GM18519 (cell line): ENCODE measurements around the gene MAP1B.

Source experiments
- ATAC-seq: cut with Tn5 transposase; IDR thresholded peaks from one replicate; pipeline ENCODE4 v1.9.1; 2021; ENCODE audit warnings: mild to moderate bottlenecking, moderate library complexity; ENCODE audit not compliant: unreplicated experiment, low FRiP score

MAP1B gene

DNA sequence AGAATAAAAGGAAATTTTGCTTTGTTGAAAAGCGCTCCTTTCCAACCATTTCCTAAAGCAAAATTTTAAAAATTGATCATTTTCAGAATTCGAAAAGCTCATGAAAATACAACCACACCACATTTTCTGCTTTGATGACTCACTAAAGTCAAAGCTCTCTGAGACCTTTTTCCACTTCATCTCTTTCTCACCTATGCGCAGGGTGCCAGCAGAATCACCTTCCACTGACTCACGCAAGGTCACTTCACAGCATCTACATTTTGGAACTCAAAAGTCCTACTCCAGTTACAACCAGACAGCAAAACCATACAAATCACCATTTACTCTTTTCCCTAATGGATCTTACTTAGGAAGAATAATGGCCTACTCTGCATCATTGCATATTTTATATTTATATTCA is 106.2 kb downstream of the MAP1B start:
- no peak for ATAC-seq

GRCh38 chr5:72214168-72214567 is 106.9 kb downstream of the MAP1B start:
- no peak for ATAC-seq

DNA sequence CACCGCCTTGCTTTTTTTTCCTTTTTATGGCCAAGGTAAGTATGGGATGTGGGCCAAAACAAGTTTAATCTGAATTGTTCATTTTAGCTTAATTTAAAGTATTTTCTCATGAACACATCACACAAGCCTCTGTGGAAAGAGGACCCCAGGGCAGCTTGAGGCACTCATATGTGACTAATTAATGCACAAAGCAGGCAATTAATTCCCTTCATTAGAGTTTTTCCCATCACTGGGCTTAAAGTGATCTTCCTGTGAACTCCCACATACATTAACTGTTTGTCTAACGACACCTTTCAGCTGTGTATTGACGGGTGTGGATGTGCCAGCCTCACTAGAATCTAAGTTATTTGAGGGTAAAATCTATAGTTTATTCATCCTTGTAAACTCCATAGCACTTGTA is 109.5 kb downstream of the MAP1B start:
- no peak for ATAC-seq

DNA sequence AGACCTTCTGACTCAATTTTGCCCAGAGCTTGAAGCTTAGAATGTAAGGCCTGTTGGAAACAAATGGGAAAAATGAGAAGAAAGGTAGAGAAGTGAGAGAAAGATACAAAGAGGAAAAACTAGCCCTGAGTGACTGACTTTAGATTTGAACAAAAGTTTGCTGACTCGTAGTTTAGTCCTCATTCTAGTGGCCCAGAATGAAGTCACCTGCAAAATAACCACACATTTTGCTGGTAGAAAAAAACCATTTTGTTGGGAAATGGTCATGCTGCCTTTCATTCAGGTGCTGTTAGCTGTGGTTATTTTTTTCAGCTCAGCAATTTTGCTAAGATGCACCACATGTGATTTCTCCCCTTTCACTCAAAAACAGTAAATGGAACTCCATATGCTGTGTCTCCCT is 113.8 kb downstream of the MAP1B start:
- no peak for ATAC-seq

DNA sequence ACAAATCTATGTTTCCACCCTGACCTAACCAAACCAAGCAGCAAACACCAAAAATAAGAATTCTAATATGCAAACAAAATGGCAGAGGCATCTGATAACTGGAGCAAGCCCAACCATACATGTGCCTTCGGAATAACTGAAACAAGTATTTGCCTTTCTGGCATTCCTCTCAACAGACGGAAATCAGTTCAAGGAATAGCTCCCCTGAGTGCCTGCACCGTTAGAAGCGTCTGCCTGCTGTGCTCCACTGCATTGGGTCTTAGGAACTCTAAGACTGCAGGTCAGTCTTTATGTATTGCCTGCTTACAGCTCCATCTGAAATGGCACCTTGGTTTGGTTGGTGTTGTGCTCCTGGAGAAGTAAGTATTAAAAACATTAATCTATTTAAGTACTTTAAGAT is 114.3 kb downstream of the MAP1B start:
- ATAC-seq: no peak

DNA sequence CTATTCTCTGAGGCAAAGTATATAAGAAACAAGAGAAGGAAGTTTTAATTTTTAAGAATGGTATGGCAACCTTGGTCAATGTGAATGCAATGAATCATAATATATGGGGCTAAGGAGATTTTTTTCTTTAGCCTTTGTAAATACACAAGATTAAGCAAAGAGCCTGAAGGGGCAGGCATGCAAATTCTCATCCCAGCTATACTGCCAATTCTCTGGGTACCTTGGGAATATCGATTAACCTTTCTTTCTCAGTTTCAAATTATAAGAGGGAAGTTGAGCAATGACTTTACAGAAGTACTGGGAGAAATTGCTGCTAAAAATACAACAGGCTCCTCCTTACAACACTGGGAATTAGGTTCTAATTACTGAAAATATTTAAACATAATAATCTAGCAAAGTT is 115.2 kb downstream of the MAP1B start:
- ATAC-seq: no peak

DNA sequence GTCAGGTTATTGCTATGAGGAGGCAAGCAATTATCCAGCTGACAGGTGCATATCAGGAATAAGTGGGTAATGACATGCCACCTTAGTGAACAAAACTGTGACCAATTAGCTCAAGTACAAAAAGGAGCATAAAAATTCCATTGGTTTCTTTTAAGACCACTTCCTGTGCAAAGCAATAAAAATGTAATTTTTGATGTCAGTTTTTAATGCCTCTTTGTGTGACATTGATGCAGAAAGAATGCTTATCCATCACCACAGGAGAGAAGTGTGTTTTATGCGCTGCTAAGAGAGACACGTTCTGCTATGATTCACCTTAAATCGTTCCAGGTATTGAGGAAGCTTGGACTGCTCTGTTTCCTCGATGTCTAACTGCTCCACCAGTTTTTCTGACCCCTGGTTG is 116.1 kb downstream of the MAP1B start:
- ATAC-seq: no peak

DNA sequence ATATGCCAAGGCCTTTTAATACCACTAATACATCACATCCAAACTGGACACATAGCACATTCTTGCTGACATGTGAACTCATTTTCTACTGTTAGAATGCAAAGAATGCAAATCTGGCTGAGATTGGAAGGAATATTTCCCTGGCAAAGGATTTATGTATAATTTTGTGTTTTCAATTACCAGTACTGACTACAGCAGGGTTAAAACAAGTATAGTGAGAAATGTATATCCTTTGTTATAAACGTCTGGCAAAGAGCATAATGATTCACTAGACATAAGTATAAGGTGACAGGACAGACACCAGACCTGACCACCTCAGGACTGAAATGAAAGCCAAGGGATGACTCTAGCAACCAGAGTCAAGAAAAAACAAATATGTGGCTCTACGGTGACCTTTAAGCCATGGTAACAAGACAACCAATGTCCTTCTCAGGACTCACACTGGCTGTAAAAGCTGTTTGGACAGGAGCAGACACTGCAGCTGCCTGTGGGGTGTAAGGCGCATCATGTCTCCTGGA is 117.7 kb downstream of the MAP1B start:
- no peak for ATAC-seq

DNA sequence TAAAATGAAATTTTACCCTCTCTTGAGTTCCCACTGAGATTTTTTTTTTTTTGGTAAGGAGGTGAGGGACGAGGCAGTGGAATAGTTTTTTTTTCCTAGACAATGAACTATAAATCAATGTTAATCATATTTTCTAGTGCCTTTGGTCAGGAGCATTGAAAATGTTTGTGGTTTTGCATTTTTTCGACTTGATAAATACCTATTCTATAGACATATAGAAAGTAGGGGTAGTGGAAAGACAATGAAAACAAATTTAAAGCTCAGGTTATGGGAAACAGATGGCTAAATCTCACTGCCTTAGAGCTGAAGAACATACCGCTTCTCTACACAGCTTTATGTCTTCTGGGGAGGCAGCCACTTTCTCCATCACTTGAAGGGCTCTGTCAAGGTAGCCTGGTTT is 118.5 kb downstream of the MAP1B start:
- no peak for ATAC-seq

DNA sequence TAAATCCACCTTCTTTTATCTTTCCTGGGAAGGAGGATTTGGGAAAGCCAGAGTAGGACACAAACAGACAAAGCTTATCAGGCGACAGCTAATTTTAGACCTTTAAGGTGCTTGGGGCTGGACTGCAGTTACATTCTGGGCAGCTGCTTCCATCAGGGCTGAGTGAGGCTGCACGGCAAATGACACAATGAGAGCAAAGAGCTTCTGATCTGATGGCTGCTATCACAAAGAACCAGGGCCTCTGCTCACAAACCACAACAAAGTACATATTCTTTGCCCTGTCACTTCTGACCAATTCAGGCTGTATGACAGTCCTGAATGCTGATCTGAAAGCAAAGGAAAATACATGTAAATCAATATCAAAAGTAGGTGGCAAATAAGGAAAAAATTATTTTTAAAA is 119.7 kb downstream of the MAP1B start:
- no peak for ATAC-seq

GRCh38 chr5:72228960-72229359 is 121.7 kb downstream of the MAP1B start:
- no peak for ATAC-seq

- no peak for ATAC-seq
Observed at GRCh38 chr5:72231991-72232703, 124.9 kb downstream of the MAP1B start.

- no peak for ATAC-seq
Observed at GRCh38 chr5:72232838-72233237, 125.6 kb downstream of the MAP1B start.

DNA sequence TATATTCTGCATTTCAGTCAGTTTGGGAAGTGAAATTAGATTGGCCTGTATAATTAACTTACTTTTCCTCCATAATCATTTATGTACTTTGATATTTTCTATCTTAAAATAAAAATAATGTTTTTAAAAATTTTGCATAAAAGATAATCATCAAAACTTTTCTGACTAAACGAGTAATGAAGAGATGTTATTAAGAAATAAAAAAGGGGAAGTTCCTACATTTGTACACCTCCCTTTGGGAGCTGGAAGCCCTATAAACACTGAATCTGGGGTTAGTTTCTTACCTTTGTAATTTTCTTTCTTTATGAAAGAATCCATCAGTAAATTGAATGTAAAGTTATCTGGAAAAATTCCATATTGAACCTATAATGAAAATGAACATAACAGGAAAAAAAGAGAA is 126.6 kb downstream of the MAP1B start:
- no peak for ATAC-seq

GRCh38 chr5:72234265-72234700 is 127.0 kb downstream of the MAP1B start:
- ATAC-seq: peak; percentile 72

DNA sequence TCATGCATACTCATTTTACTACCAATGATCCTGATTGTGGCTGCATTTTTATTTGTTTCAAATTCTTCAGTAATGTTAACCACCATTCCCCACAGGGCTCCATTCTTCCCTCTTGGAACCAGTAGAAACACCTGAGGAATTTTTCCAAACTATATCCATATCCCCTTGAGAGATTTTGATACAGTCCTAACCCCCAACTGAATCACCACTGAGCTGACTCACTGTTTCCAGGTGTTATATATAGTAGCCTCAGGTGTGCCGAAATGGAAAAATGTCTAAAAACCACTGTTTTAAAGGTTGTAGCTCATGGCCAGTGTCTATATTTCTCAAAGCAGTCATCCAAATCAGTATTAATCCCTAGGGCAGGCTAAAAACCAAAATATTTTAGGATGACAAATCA is 127.6 kb downstream of the MAP1B start:
- ATAC-seq: no peak

DNA sequence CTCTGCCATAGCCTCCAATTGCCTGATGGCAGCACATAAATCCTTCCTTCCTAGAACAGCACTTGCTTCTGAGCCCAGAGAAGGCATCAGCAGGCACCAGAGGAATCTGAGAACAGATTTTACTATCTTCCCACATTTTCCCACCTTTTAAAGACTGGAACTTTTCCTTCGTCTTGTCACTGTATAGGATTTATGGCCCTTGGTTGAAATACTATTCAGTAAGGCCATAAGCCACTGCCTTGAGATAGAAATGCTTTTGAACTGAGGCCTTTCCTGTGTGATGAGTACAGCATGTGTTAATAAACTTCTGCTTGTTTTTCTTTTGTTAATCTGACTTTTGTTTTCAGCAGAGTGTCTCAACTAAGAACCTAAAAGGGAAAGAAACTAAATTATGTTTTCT is 128.4 kb downstream of the MAP1B start:
- no peak for ATAC-seq

DNA sequence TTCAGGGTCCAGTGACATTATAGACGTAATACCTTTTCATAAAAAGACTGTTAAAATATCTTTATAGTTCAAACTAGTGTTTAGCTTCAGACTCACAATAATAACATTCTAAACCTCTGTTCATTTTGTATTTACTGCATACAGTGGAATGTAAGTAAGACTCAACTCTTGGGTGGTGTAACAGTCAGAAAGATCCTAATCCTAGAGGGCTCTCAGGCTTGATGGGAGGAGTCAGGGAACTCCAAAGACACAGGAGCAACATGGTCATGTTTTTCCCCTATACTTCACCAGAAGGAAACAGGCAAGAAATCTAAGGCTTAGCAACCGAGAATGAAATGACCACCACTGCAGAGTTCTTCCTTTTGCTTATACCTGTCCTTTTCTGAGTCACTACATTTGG is 130.1 kb downstream of the MAP1B start:
- ATAC-seq: no peak

DNA sequence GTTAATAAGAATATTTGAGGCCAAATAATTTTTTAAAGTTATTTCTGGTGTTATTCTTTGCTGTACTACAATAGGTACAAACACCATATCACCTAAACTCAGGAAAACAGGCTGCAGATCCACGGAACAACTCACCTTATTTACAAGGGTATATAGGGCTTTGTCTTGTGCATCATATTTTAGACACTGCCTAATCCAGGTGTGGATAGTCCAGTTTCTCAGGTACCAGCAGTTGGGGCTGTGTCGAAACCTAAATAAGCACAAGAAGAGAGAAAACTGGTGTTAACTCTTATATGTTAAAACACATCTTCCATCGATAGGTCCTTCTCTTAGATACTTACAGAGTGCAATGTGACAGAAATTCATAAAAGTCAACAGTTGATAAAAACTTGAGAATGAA is 130.6 kb downstream of the MAP1B start:
- no peak for ATAC-seq

- ATAC-seq: no peak
Observed at GRCh38 chr5:72238712-72239445, 131.6 kb downstream of the MAP1B start.

DNA sequence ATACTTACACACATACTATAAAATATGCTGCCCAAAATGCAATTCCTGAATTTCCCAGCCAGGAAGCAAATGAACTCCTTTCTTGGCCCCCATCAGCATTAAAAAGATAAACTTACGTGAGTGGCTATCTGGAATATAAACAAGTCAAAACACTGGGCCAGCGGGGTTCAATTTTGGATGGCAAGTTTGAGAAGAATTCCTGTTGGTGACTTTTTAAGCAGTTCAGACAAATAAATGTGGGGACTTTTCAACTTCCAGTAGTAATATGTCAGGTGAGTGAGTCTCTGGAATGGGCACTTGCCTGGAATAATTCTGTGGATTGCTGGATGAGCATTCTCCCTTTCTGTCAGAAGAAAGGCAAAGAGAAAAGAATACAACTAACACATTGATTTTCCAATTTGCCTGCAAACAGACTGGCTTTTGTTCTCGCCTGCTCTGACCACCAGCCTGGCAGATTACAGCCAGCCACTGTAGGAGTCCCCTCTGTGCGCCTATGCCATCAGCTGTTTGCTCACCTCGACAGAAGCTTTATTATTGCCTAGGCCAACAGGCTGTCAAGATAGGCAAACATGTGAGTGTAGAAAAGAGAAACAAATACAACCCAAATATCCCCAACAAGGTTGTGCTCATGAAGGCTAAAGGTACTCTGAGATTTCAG is 134.2 kb downstream of the MAP1B start:
- ATAC-seq: no peak
